ENCODE measurements around the gene GPC3. TPM values are rescaled to one million over a fixed set of nuclear protein-coding genes. Genes with fewer than 3 reads are reported as not detected.

GPC3 gene
- total RNA-seq, 1 experiment from 2014 or later, result 0.98 TPM

DNA sequence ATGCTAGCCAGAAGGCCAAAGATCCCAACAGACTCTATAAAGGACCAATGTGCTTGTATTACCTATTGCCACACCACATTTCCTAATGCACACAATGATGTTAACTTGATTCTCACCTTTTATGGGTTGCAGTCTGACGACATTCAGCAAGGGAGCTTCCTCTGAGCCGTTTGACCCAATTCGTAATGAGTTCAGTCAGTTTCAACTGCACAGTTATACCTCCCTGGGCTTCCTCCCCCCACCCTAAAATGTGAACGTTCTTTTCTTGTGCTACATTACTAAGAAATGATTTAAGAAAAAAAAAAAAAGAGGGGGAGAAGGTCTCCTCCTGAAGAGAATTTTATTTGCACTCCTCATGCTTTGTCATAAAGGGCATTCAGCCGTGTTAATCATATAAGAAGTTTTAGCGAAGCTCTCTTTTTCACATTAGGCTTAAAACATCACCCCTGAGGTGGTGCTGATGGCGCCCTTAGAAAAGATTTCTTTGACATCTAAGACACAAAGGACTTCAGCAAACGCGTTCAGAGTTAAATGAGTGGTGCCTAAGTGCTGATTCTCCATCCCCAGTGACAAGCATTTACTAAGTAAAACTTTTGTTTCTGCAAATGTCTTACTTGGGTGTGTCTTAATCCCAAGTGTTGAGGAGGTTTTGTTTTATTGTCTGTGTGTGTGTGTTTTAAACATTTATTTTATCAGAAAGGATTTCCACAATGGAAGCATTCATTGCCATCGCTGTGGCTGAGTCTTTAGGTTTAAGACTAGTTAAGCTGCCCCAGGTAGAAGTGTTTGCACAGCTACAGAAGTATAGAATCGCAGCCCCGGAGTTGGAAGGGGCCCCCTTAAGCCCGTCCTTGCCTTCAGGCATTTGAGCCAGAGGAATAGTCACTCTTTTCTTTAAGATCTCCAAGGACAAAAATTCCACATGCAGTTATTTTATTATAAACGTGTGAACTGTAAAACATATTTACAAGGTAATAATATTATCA is 15.2 kb upstream of the GPC3 start:
- H3K4me1 ChIP-seq (ENCODE audit: control insufficient read depth in 1 of 2, insufficient read depth in 2 of 2, low read length in 2 of 2), result no peaks in the 10 kb centered on the region
- H4K20me1 ChIP-seq (ENCODE audit: insufficient read depth), result no peaks in the 10 kb centered on the region
- no peak overlapping the region for H3K4me3 ChIP-seq (replicated peaks in 1 of 2; ENCODE audit: low read depth in 1 of 2, low read length in 2 of 2)
- CTCF ChIA-PET, result no interaction called here
- H3K27ac ChIP-seq (ENCODE audit: low read depth, low read length), result no peak overlapping the region
- H3K27me3 ChIP-seq (ENCODE audit: insufficient read depth, low read length), result no peaks in the 10 kb centered on the region; the same call in 1 of the 2 replicates
- RAD21 ChIA-PET (ENCODE audit: low non-redundant PET in 1 of 2, low total read pairs in 2 of 2, uncharacterized antibody in 2 of 2, unreplicated experiment in 2 of 2), result no interaction called here
- TF ChIP-seq ZNF274 (IDR thresholded peaks at IDR 0.05; ENCODE audit: low read depth, low read length) (no peak), TCF7L2 (IDR thresholded peaks at IDR 0.05; ENCODE audit: borderline replicate concordance, extremely low read depth, insufficient read depth, insufficient read length) (no peak), SP1 (IDR thresholded peaks at IDR 0.05; ENCODE audit: low read depth) (no peak), CBX3 (IDR thresholded peaks at IDR 0.05; ENCODE audit: low read depth) (no peak), CEBPB (IDR thresholded peaks at IDR 0.05; ENCODE audit: low read depth) (no peak)
- DNase-seq (ENCODE audit: low read depth, low spot score), result no peak
- ATAC-seq, result no peak
- no peaks in the 10 kb centered on the region for H3K79me2 ChIP-seq (ENCODE audit: insufficient read depth, low read length)
- no peaks in the 10 kb centered on the region for H3K9me3 ChIP-seq (ENCODE audit: control insufficient read depth in 1 of 2, insufficient read depth in 1 of 2, low read depth in 1 of 2, low read length in 2 of 2)
- POLR2A ChIA-PET, result no interaction called here
- no peak overlapping the region for H3K9ac ChIP-seq (ENCODE audit: low read length)
- H3K4me2 ChIP-seq (ENCODE audit: low read length), result no peak overlapping the region
- no TSS peak for BruUV-seq (replicated peaks)
- H3K36me3 ChIP-seq (ENCODE audit: control insufficient read depth in 1 of 2, insufficient read depth in 2 of 2, low read length in 2 of 2), result no peaks in the 10 kb centered on the region
- H2AFZ ChIP-seq (ENCODE audit: low read depth, low read length, poor library complexity, severe bottlenecking), result no peak overlapping the region
- no peaks in the 10 kb centered on the region for H3K9me2 ChIP-seq (ENCODE audit: insufficient read depth)
- intact Hi-C loops (cut with micrococcal nuclease), result no loop called here

- ATAC-seq (no peak), DNase-seq (ENCODE audit: low read depth, low spot score) (no peak)
- ChIA-PET CTCF (no interaction called here), RAD21 (ENCODE audit: low non-redundant PET in 1 of 2, low total read pairs in 2 of 2, uncharacterized antibody in 2 of 2, unreplicated experiment in 2 of 2) (no interaction called here), POLR2A (no interaction called here)
- Histone ChIP-seq H3K9ac (ENCODE audit: low read length) (no peak overlapping the region), H4K20me1 (ENCODE audit: insufficient read depth) (no peaks in the 10 kb centered on the region), H3K9me2 (ENCODE audit: insufficient read depth) (no peaks in the 10 kb centered on the region), H2AFZ (ENCODE audit: low read depth, low read length, poor library complexity, severe bottlenecking) (no peak overlapping the region), H3K36me3 (ENCODE audit: control insufficient read depth in 1 of 2, insufficient read depth in 2 of 2, low read length in 2 of 2) (no peaks in the 10 kb centered on the region), H3K79me2 (ENCODE audit: insufficient read depth, low read length) (no peaks in the 10 kb centered on the region), H3K4me1 (ENCODE audit: control insufficient read depth in 1 of 2, insufficient read depth in 2 of 2, low read length in 2 of 2) (no peaks in the 10 kb centered on the region), H3K27me3 (ENCODE audit: insufficient read depth, low read length) (no peaks in the 10 kb centered on the region; the same call in 1 of the 2 replicates), H3K27ac (ENCODE audit: low read depth, low read length) (no peak overlapping the region), H3K4me3 (replicated peaks in 1 of 2; ENCODE audit: low read depth in 1 of 2, low read length in 2 of 2) (no peak overlapping the region), H3K4me2 (ENCODE audit: low read length) (no peak overlapping the region), H3K9me3 (ENCODE audit: control insufficient read depth in 1 of 2, insufficient read depth in 1 of 2, low read depth in 1 of 2, low read length in 2 of 2) (no peaks in the 10 kb centered on the region)
- no TSS peak for BruUV-seq (replicated peaks)
- TF ChIP-seq, protein P1, sequence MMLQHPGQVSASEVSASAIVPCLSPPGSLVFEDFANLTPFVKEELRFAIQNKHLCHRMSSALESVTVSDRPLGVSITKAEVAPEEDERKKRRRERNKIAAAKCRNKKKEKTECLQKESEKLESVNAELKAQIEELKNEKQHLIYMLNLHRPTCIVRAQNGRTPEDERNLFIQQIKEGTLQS (IDR thresholded peaks at IDR 0.05), result no peak
- TF ChIP-seq CBX3 (IDR thresholded peaks at IDR 0.05; ENCODE audit: low read depth) (no peak), ZBTB33 (IDR thresholded peaks at IDR 0.05; ENCODE audit: extremely low read depth, insufficient replicate concordance, low read length) (no peak), SRF (IDR thresholded peaks at IDR 0.05; ENCODE audit: low read depth) (no peak)
- intact Hi-C loops (cut with micrococcal nuclease), result no loop called here
Observed at GRCh38 chrX:133999031-133999705, 13.8 kb upstream of the GPC3 start.
